Esophagus muscularis mucosa (tissue), 3 donors: ENCODE results near the gene EEF1AKMT3.

Source experiments
- CTCF ChIP-seq, 3 experiments: fragments of 200-600 bp in 2 of 3; fragments of 450-650 bp in 1 of 3; sonication (generic) in 2 of 3; IDR thresholded peaks; one replicate each; pipeline ENCODE4 v1.5.1; 2017 to 2019; ENCODE audit warnings: antibody characterized with exemption in 3 of 3, mild to moderate bottlenecking in 2 of 3, moderate library complexity in 1 of 3
- EP300 ChIP-seq: sonication (generic); formaldehyde crosslinking; IDR thresholded peaks from one replicate; pipeline ENCODE4 v1.6.1; 2017; ENCODE audit warnings: antibody characterized with exemption

- TF ChIP-seq CTCF (IDR thresholded peaks at IDR 0.05): no peak
- TF ChIP-seq EP300: no peak
Measured at GRCh38 chr12:57782243-57782607, 9.8 kb downstream of the EEF1AKMT3 start.
